BLaER1 treated with 17β-estradiol and CSF1 and Interleukin-3, amounts not matched to agents 10 nM and 100 nM (cell line): ENCODE measurements around the gene ZNF782.
"Not testable (repeated sequence)": the region's sequence is repeated elsewhere in the genome, so short reads cannot be mapped to it uniquely, and the experiment has no call there.

ENCODE experiments used
- H3K27ac ChIP-seq, 11 experiments: shearing (Covaris generic); formaldehyde crosslinking; 2 replicates each; pipeline ENCODE4 v1.8.1; 2022
- H3K27me3 ChIP-seq, 11 experiments: shearing (Covaris generic); formaldehyde crosslinking; 2 replicates each; pipeline ENCODE4 v1.8.1; 2022
- H3K36me3 ChIP-seq, 11 experiments: shearing (Covaris generic); formaldehyde crosslinking; 2 replicates each; pipeline ENCODE4 v1.8.1; 2022
- H3K4me1 ChIP-seq, 10 experiments: shearing (Covaris generic); formaldehyde crosslinking; 2 replicates each; pipeline ENCODE4 v1.8.1; 2022
- H3K4me2 ChIP-seq, 11 experiments: shearing (Covaris generic); formaldehyde crosslinking; 2 replicates each; pipeline ENCODE4 v1.8.1; 2022
- H3K4me3 ChIP-seq, 10 experiments: shearing (Covaris generic); formaldehyde crosslinking; 2 replicates each; pipeline ENCODE4 v1.8.1; 2022
- H3K9ac ChIP-seq, 11 experiments: shearing (Covaris generic); formaldehyde crosslinking; 2 replicates each; pipeline ENCODE4 v1.8.1; 2022
- H3K9me3 ChIP-seq, 11 experiments: shearing (Covaris generic); formaldehyde crosslinking; replicated peaks in 1 of 11; 2 replicates each; pipeline ENCODE4 v1.8.1; 2022
- H4K20me1 ChIP-seq, 11 experiments: shearing (Covaris generic); formaldehyde crosslinking; 2 replicates each; pipeline ENCODE4 v1.8.1; 2022
- Cebpa-rat ChIP-seq, 11 experiments: shearing (Covaris generic); IDR thresholded peaks; 2 replicates each; pipeline ENCODE4 v1.8.1; 2022

Gene ZNF782

GRCh38 chr9:96875461-96876142 lies 21.3 kb upstream of the ZNF782 start:
- Histone ChIP-seq H3K4me3 (peak overlapping the region; percentile 52 to 72 (median 64)), H3K9me3 (peaks cover 7 to 17% (median 9%) of the 10 kb centered on the region in 11 experiments; a peak in 21 of 22 replicates), H3K4me1 (peaks cover 0 to 7% (median 5%) of the 10 kb centered on the region in 10 experiments; a peak in 5 of 20 replicates), H3K36me3 (peaks cover 0 to 5% (median 0%) of the 10 kb centered on the region in 11 experiments; a peak in 4 of 22 replicates), H3K9ac (peak overlapping the region; percentile 46 to 75 (median 66)), H4K20me1 (no peaks in the 10 kb centered on the region), H3K4me2 (peak overlapping the region; percentile 75 to 88 (median 81)), H3K27ac (peak overlapping the region in 6 of 11 experiments; percentile 6 to 41 (median 26); a peak in 11 of 22 replicates), H3K27me3 (no peaks in the 10 kb centered on the region)
- no peak for TF ChIP-seq Cebpa-rat (IDR thresholded peaks at IDR 0.05)

- Histone ChIP-seq H4K20me1 (no peaks in the 10 kb centered on the region), H3K4me3 (peak overlapping the region; percentile 52 to 72 (median 64)), H3K27me3 (no peaks in the 10 kb centered on the region), H3K36me3 (peaks cover 0 to 5% (median 0%) of the 10 kb centered on the region in 11 experiments; a peak in 4 of 22 replicates), H3K9me3 (peaks cover 7 to 17% (median 9%) of the 10 kb centered on the region in 11 experiments; a peak in 21 of 22 replicates), H3K4me1 (peaks cover 0 to 7% (median 5%) of the 10 kb centered on the region in 10 experiments; a peak in 5 of 20 replicates), H3K9ac (peak overlapping the region; percentile 46 to 75 (median 66); a peak in 18 of 22 replicates), H3K4me2 (peak overlapping the region; percentile 75 to 88 (median 81)), H3K27ac (peak overlapping the region in 3 of 11 experiments; percentile 6 to 28 (median 23); a peak in 3 of 22 replicates)
- TF ChIP-seq Cebpa-rat (IDR thresholded peaks at IDR 0.05), result no peak
Measured at GRCh38 chr9:96874947-96875460, 20.7 kb upstream of the ZNF782 start.

- Histone ChIP-seq H3K4me2 (no peak overlapping the region), H3K9ac (no peak overlapping the region)
Measured at GRCh38 chr9:96874201-96874785, 20.0 kb upstream of the ZNF782 start.

GRCh38 chr9:96871176-96871575 lies 16.9 kb upstream of the ZNF782 start:
- Histone ChIP-seq H3K4me2 (no peak overlapping the region), H4K20me1 (no peaks in the 10 kb centered on the region), H3K9ac (no peak overlapping the region), H3K4me1 (peaks cover 0 to 6% (median under 1%) of the 10 kb centered on the region in 10 experiments; a peak in 4 of 20 replicates), H3K4me3 (no peak overlapping the region), H3K9me3 (peaks cover 5 to 13% (median 6%) of the 10 kb centered on the region in 11 experiments), H3K27ac (no peak overlapping the region), H3K36me3 (no peaks in the 10 kb centered on the region), H3K27me3 (no peaks in the 10 kb centered on the region)
- no peak for TF ChIP-seq Cebpa-rat (IDR thresholded peaks at IDR 0.05)

More at GRCh38 chr9:96874201-96874785, 20.0 kb upstream of the ZNF782 start:
- H3K27ac ChIP-seq, result no peak overlapping the region
- H3K4me3 ChIP-seq, result no peak overlapping the region
- peaks cover 0 to 6% (median 4%) of the 10 kb centered on the region in 10 experiments; a peak in 4 of 20 replicates for H3K4me1 ChIP-seq
- peaks cover 0 to 5% (median 0%) of the 10 kb centered on the region in 11 experiments; a peak in 4 of 22 replicates for H3K36me3 ChIP-seq
- H3K9me3 ChIP-seq, result peaks cover 7 to 17% (median 9%) of the 10 kb centered on the region in 11 experiments; a peak in 21 of 22 replicates
- no peak for TF ChIP-seq Cebpa-rat (IDR thresholded peaks at IDR 0.05)
- H3K27me3 ChIP-seq, result no peaks in the 10 kb centered on the region
- no peaks in the 10 kb centered on the region for H4K20me1 ChIP-seq

GRCh38 chr9:96868709-96869108 lies 14.4 kb upstream of the ZNF782 start:
- H4K20me1 ChIP-seq, result no peaks in the 10 kb centered on the region
- H3K36me3 ChIP-seq, result no peaks in the 10 kb centered on the region; a peak in 1 of 22 replicates
- no peak for TF ChIP-seq Cebpa-rat (IDR thresholded peaks at IDR 0.05)
- no peaks in the 10 kb centered on the region for H3K27me3 ChIP-seq
- H3K4me2 ChIP-seq, result no peak overlapping the region
- H3K9me3 ChIP-seq, result peaks cover 21 to 31% (median 22%) of the 10 kb centered on the region in 11 experiments
- H3K4me1 ChIP-seq, result no peaks in the 10 kb centered on the region
- H3K4me3 ChIP-seq, result no peak overlapping the region
- H3K9ac ChIP-seq, result no peak overlapping the region
- H3K27ac ChIP-seq, result no peak overlapping the region

GRCh38 chr9:96867079-96867804 lies 12.9 kb upstream of the ZNF782 start:
- Histone ChIP-seq H3K36me3 (no peaks in the 10 kb centered on the region; a peak in 1 of 22 replicates), H3K27ac (no peak overlapping the region), H3K4me1 (no peaks in the 10 kb centered on the region), H3K4me2 (no peak overlapping the region), H3K27me3 (no peaks in the 10 kb centered on the region), H3K9ac (no peak overlapping the region), H3K9me3 (peaks cover 21 to 31% (median 22%) of the 10 kb centered on the region in 11 experiments), H3K4me3 (no peak overlapping the region), H4K20me1 (no peaks in the 10 kb centered on the region)
- no peak for TF ChIP-seq Cebpa-rat (IDR thresholded peaks at IDR 0.05)

- H3K27ac ChIP-seq, H3K36me3 ChIP-seq, H4K20me1 ChIP-seq, H3K4me1 ChIP-seq, H3K9ac ChIP-seq, H3K4me3 ChIP-seq, H3K27me3 ChIP-seq, H3K4me2 ChIP-seq: not testable (repeated sequence)
- peaks cover 21 to 31% (median 22%) of the 10 kb centered on the region in 11 experiments for H3K9me3 ChIP-seq
Measured at GRCh38 chr9:96865240-96865639, 10.9 kb upstream of the ZNF782 start.

- Histone ChIP-seq H3K9me3 (peaks cover 0 to 2% (median under 1%) of the 10 kb centered on the region in 11 experiments; a peak in 13 of 22 replicates), H3K36me3 (no peaks in the 10 kb centered on the region), H3K27ac (no peak overlapping the region), H3K9ac (0 out of 22 replicates have a peak overlapping the region, but pooled peaks of 1 of the 11 experiments have one; percentile 5), H3K27me3 (no peaks in the 10 kb centered on the region), H3K4me1 (peaks cover 0 to 4% (median 3%) of the 10 kb centered on the region in 10 experiments; a peak in 6 of 20 replicates), H3K4me2 (no peak overlapping the region), H4K20me1 (no peaks in the 10 kb centered on the region), H3K4me3 (no peak overlapping the region)
- TF ChIP-seq Cebpa-rat (IDR thresholded peaks at IDR 0.05), result no peak
Measured at GRCh38 chr9:96859461-96860198, 5.3 kb upstream of the ZNF782 start.
